ENCODE data around the gene GSE1. TPM values are rescaled to one million over a fixed set of nuclear protein-coding genes. Genes with fewer than 3 reads are reported as not detected.

Gene GSE1
- total and polyA plus RNA-seq, 3 donors from 2014 or later = 49.9 to 212 (median 188) TPM

DNA sequence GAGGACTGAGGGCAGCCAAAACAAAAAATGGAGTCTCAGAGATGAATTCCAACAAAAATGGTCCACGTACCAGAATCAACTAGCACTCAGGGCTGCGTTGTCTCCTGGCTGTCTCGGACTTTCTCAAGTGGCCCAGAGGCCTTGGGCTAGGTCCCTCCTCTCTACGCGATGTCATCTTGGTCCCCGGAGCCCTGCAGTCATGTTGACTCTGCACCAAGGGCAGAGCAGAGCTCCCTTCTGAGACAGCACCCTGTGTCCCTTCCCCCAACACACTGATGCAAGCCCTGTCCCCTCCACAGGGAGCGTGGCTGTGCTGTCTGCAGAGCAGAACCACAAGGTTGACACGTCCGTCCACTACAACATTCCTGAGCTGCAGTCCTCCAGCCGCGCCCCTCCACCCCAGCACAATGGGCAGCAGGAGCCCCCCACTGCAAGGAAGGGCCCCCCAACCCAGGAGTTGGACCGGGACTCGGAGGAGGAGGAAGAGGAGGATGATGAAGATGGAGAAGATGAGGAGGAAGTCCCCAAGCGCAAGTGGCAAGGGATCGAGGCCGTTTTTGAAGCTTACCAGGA lies 54.8 kb downstream of the GSE1 start:
- WGBS, 2 donors = 91 to 96% methylated on average over 16 of the region's 16 CpGs
- Histone ChIP-seq H3K4me3 (no peak overlapping the region), H3K27me3 (no peaks in the 10 kb centered on the region), H3K27ac (no peak overlapping the region), H3K4me1 (no peaks in the 10 kb centered on the region), H3K36me3 (ENCODE audit: low read depth, missing control alignments) (no peaks in the 10 kb centered on the region), H3K9me3 (no peaks in the 10 kb centered on the region)
- TF ChIP-seq, protein P1, sequence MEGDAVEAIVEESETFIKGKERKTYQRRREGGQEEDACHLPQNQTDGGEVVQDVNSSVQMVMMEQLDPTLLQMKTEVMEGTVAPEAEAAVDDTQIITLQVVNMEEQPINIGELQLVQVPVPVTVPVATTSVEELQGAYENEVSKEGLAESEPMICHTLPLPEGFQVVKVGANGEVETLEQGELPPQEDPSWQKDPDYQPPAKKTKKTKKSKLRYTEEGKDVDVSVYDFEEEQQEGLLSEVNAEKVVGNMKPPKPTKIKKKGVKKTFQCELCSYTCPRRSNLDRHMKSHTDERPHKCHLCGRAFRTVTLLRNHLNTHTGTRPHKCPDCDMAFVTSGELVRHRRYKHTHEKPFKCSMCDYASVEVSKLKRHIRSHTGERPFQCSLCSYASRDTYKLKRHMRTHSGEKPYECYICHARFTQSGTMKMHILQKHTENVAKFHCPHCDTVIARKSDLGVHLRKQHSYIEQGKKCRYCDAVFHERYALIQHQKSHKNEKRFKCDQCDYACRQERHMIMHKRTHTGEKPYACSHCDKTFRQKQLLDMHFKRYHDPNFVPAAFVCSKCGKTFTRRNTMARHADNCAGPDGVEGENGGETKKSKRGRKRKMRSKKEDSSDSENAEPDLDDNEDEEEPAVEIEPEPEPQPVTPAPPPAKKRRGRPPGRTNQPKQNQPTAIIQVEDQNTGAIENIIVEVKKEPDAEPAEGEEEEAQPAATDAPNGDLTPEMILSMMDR (IDR thresholded peaks at IDR 0.05) = no peak
- no peak for TF ChIP-seq POLR2A (IDR thresholded peaks at IDR 0.05)
- DNase-seq = no peak
- intact Hi-C loops (cut with DNase I; ENCODE audit: low total_unique reads) = no loop called here

DNA sequence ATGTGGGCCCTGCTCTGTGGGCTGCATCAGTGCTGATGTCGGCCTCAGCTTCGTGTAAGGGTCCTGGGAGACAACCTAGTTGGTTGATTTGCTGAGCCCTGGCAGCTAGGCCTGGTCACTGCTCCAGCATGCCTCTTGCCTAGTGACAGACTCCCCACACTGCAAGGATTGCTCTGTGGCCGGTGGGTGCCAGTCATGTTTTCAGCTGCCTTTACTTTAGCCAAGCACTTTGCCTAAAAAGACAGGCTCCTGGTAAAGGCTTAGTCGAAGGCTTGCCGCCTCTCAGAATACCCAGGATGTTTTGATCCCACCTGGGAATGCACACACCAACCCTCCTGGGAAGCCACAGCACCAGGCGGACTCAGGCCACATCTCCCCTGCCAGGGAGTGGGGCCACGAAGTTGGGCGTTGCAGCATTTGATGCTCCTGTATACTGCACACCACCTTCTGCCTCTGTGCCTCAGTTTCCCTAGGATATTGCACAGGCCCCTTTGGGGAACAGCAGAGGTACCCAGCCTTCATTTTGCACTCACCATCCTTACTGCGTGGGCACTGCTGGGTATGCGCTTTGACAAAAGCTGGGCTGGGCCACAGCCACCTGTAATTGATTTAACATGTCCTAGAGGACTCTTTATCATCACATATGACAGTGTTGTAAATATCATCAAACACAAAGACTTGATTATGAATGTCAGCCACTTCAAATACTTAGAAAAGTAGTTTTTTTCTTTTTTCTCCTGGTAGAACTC lies 55.7 kb downstream of the GSE1 start:
- no peaks in the 10 kb centered on the region for H3K27me3 ChIP-seq
- WGBS, 2 donors = 93 to 98% methylated on average over 7 to 10 of the region's 10 CpGs
- H3K4me3 ChIP-seq = no peak overlapping the region
- no peak for TF ChIP-seq POLR2A (IDR thresholded peaks at IDR 0.05)
- TF ChIP-seq, protein P1 (IDR thresholded peaks at IDR 0.05) = no peak
- H3K27ac ChIP-seq = no peak overlapping the region
- DNase-seq = no peak
- intact Hi-C loops (cut with DNase I; ENCODE audit: low total_unique reads) = no loop called here
- H3K9me3 ChIP-seq = no peaks in the 10 kb centered on the region
- no peaks in the 10 kb centered on the region for H3K36me3 ChIP-seq (ENCODE audit: low read depth, missing control alignments)
- H3K4me1 ChIP-seq = peaks cover 5% of the 10 kb centered on the region

DNA sequence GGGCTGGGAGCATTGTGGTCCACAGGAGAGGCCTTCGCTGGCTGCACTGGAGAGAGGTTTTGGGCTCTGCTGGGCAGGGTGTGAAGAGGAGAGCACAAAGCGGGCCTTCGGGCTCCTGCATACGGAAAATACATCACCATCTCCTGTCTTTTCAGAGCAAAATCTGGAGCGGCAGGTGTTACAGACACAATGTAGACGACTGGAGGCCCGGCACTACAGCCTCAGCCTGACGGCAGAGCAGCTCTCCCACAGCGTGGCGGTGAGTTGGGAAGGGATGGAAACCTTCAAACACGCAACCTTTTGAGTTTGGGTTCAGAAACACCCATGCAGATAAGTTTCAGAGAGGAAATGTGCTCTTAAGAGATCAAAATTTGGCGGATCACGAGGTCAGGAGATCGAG lies 57.7 kb downstream of the GSE1 start:
- TF ChIP-seq, protein P1 (IDR thresholded peaks at IDR 0.05) = no peak
- no peak for TF ChIP-seq POLR2A (IDR thresholded peaks at IDR 0.05)
- no peaks in the 10 kb centered on the region for H3K9me3 ChIP-seq
- intact Hi-C loops (cut with DNase I; ENCODE audit: low total_unique reads) = no loop called here
- no peaks in the 10 kb centered on the region for H3K36me3 ChIP-seq (ENCODE audit: low read depth, missing control alignments)
- peaks cover 21% of the 10 kb centered on the region for H3K4me1 ChIP-seq
- no peak overlapping the region for H3K4me3 ChIP-seq
- 94 to 95% methylated on average over 14 of the region's 14 CpGs for WGBS, 2 donors
- H3K27ac ChIP-seq = no peak overlapping the region
- no peaks in the 10 kb centered on the region for H3K27me3 ChIP-seq
- DNase-seq = no peak

DNA sequence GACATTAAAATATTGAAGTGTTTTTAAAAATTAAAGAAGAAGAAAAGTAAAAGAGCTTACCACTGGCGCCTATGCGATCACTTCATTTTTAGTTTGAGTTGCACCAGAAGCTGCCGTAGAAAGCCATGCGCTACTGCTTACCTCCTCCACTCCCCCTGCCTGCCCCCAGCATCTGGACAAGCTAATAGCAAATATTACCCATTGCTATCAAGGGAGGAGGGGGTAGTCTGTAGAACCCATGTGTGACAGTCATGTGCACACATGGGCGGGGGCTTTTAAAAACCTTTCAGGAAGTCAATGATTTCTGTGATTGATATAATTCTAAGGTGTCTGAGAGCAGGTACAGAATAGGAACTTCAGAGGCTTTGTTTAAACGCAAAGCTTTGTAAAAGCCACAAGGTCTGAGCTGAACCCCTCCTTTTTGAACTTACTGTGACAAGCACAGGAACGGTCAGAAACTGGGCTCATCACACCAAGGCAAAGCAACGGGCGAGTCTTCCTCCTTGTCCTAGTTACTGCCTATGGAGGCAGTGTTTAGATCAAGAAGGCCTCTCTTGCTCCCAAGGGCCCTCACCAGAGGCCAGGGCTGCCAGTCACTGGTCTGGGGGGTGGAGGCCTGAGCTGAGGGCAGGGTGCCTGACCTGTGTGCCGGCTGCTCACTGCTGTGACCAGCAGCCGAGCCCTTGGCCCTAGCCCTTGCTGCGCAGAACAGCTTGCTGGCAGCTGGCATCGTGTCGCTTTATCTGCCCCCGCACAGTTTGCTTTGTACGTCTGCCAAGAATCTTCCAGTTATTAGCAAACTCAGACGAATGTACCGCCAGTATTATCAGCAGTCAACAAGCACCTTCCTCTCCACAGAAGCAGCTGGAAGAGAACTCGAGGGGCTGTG lies 60.7 kb downstream of the GSE1 start:
- WGBS, 2 donors = 38 to 57% methylated on average over 18 to 19 of the region's 19 CpGs
- TF ChIP-seq POLR2A (IDR thresholded peaks at IDR 0.05) = no peak
- TF ChIP-seq, protein P1 (IDR thresholded peaks at IDR 0.05) = no peak
- intact Hi-C loops (cut with DNase I; ENCODE audit: low total_unique reads) = no loop called here
- Histone ChIP-seq H3K4me1 (peaks cover 21% of the 10 kb centered on the region), H3K4me3 (no peak overlapping the region), H3K9me3 (no peaks in the 10 kb centered on the region), H3K36me3 (ENCODE audit: low read depth, missing control alignments) (no peaks in the 10 kb centered on the region), H3K27me3 (no peaks in the 10 kb centered on the region), H3K27ac (peak overlapping the region; percentile 60 to 73)
- DNase-seq = peak; percentile 92

Data from testis (tissue), 3 donors.